Cardiac muscle cell (in vitro differentiated cells and primary cell): Measurements from ENCODE around the gene VOPP1. TPM values are rescaled to one million over a fixed set of nuclear protein-coding genes. Genes with fewer than 3 reads are reported as not detected.
A peak's percentile ranks its signal among the peaks of the same experiment; 100 is the strongest.

Experiments used
- DNase-seq, 2 donors: peaks; one replicate each; pipeline versions ENCODE4 v3.0.0 to v3.0.0-alpha.2; 2010 to 2017; ENCODE audit warnings: low read depth in 1 of 2, low spot score in 1 of 2
- H3K27ac ChIP-seq: fragments of 200-600 bp; sonication (generic); 2 replicates; pipeline ENCODE4 v1.5.1; 2016
- H3K27me3 ChIP-seq: fragments of 200-600 bp; sonication (generic); 2 replicates; pipeline ENCODE4 v1.6.0; 2016; ENCODE audit warnings: control low read depth
- H3K36me3 ChIP-seq: fragments of 200-600 bp; sonication (generic); 2 replicates; pipeline ENCODE4 v1.5.1; 2016; ENCODE audit warnings: control low read depth
- H3K4me1 ChIP-seq: fragments of 200-600 bp; sonication (generic); 2 replicates; pipeline ENCODE4 v1.8.1; 2017; ENCODE audit warnings: low read depth, mild to moderate bottlenecking, mixed run types
- H3K4me3 ChIP-seq: fragments of 200-600 bp; sonication (generic); 2 replicates; pipeline ENCODE4 v1.5.1; 2016; ENCODE audit warnings: mild to moderate bottlenecking
- H3K9me3 ChIP-seq: fragments of 200-600 bp; sonication (generic); 2 replicates; pipeline ENCODE4 v1.5.1; 2017; ENCODE audit warnings: low read depth, mild to moderate bottlenecking, control low read depth
- CTCF ChIP-seq: IDR thresholded peaks from 2 replicates; pipeline ENCODE4 v1.5.1; 2012; ENCODE audit warnings: low read depth, mild to moderate bottlenecking, low read length
- polyA plus RNA-seq: library from polyadenylated mRNA; unstranded; fragments of >200 nt; fragmentation: Nextera tagmentation; extraction: Ambion mirVana; gene quantifications from 2 replicates; pipeline ENCODE4 v1.2.1, GENCODE V29; 2016
- total RNA-seq: library from RNA; depleted of rRNA; stranded (reverse); fragments of >200 nt; gene quantifications from 2 replicates; pipeline ENCODE4 v1.2.3, GENCODE V29; 2016

The VOPP1 gene
- total and polyA plus RNA-seq, 2 experiments from 2014 or later, result 9.6 to 19.3 TPM

GRCh38 chr7:55502858-55503440 lies 69.4 kb downstream of the VOPP1 start:
- H3K4me3 ChIP-seq, result no peak overlapping the region

GRCh38 chr7:55502124-55502857 lies 70.0 kb downstream of the VOPP1 start:
- Histone ChIP-seq H3K27ac (no peak overlapping the region), H3K4me3 (no peak overlapping the region), H3K27me3 (peaks cover 6% of the 10 kb centered on the region), H3K4me1 (peaks cover 31% of the 10 kb centered on the region), H3K9me3 (no peaks in the 10 kb centered on the region), H3K36me3 (no peaks in the 10 kb centered on the region)
- TF ChIP-seq CTCF, result no peak
- DNase-seq, result no peak

More at GRCh38 chr7:55502858-55503440, 69.4 kb downstream of the VOPP1 start:
- Histone ChIP-seq H3K4me1 (peaks cover 31% of the 10 kb centered on the region), H3K36me3 (no peaks in the 10 kb centered on the region), H3K27me3 (peaks cover 6% of the 10 kb centered on the region), H3K9me3 (no peaks in the 10 kb centered on the region), H3K27ac (no peak overlapping the region)
- DNase-seq, result peak in 1 of 2 donors; percentile 32
- no peak for TF ChIP-seq CTCF

GRCh38 chr7:55501611-55502010 lies 70.7 kb downstream of the VOPP1 start:
- Histone ChIP-seq H3K4me3 (no peak overlapping the region), H3K36me3 (no peaks in the 10 kb centered on the region), H3K9me3 (no peaks in the 10 kb centered on the region), H3K4me1 (peaks cover 31% of the 10 kb centered on the region), H3K27me3 (peaks cover 6% of the 10 kb centered on the region), H3K27ac (no peak overlapping the region)
- TF ChIP-seq CTCF, result no peak
- DNase-seq, result no peak

GRCh38 chr7:55500117-55500756 lies 72.1 kb downstream of the VOPP1 start:
- DNase-seq, result no peak
- Histone ChIP-seq H3K27ac (no peak overlapping the region), H3K36me3 (no peaks in the 10 kb centered on the region), H3K4me3 (no peak overlapping the region), H3K27me3 (peaks cover 6% of the 10 kb centered on the region), H3K4me1 (peaks cover 31% of the 10 kb centered on the region), H3K9me3 (no peaks in the 10 kb centered on the region)
- TF ChIP-seq CTCF, result no peak

GRCh38 chr7:55499591-55499990 lies 72.7 kb downstream of the VOPP1 start:
- Histone ChIP-seq H3K4me1 (peaks cover 30% of the 10 kb centered on the region), H3K9me3 (no peaks in the 10 kb centered on the region), H3K27ac (no peak overlapping the region), H3K27me3 (peaks cover 6% of the 10 kb centered on the region), H3K36me3 (no peaks in the 10 kb centered on the region), H3K4me3 (no peak overlapping the region)
- TF ChIP-seq CTCF, result no peak
- DNase-seq, result no peak
